ENCODE measurements around the gene ALDH3B2. TPM values are rescaled to one million over a fixed set of nuclear protein-coding genes. Genes with fewer than 3 reads are reported as not detected.
A peak's percentile ranks its signal among the peaks of the same experiment; 100 is the strongest.
"Not testable (repeated sequence)": the region's sequence is repeated elsewhere in the genome, so short reads cannot be mapped to it uniquely, and the experiment has no call there.

Gene ALDH3B2
- total and polyA plus RNA-seq, 2 donors from 2014 or later: 1.6 to 2.1 TPM

- peak in 2 of 5 donors; percentile 35 to 57 for DNase-seq
These were observed 47.5 kb downstream of the ALDH3B2 start for GRCh38 chr11:67626970-67627369.

GRCh38 chr11:67626131-67626833, 48.1 kb downstream of the ALDH3B2 start:
- peak in 1 of 5 donors; percentile 43 for DNase-seq
- FAIRE-seq; H3K9ac ChIP-seq (ENCODE audit: low read length in 3 of 3); H3K9me3 ChIP-seq (ENCODE audit: control insufficient read depth in 2 of 3, insufficient read depth in 1 of 3, low read length in 3 of 3); intact Hi-C loops (cut with DNase I); H3K4me3 ChIP-seq (ENCODE audit: low read length in 3 of 3); H3K27ac ChIP-seq (ENCODE audit: low read depth in 2 of 2, low read length in 2 of 2); H3K27me3 ChIP-seq (ENCODE audit: control insufficient read depth, insufficient read depth, low read length); H3K36me3 ChIP-seq (ENCODE audit: control insufficient read depth in 2 of 3, insufficient read depth in 3 of 3, low read length in 3 of 3): not testable (repeated sequence)
- H3K4me1 ChIP-seq (ENCODE audit: control insufficient read depth in 2 of 3, insufficient read depth in 2 of 3, low read depth in 1 of 3, low read length in 3 of 3): peaks cover 0 to 11% (median 6%) of the 10 kb centered on the region in 3 donors

More at GRCh38 chr11:67626970-67627369, 47.5 kb downstream of the ALDH3B2 start:
- no peak for TF ChIP-seq CTCF (IDR thresholded peaks at IDR 0.05; ENCODE audit: borderline replicate concordance, extremely low read depth, insufficient read depth)
- no peak overlapping the region for H3K27ac ChIP-seq (ENCODE audit: low read depth in 2 of 2, low read length in 2 of 2)
- H3K4me3 ChIP-seq (ENCODE audit: low read length in 3 of 3): no peak overlapping the region
- no peaks in the 10 kb centered on the region for H3K9me3 ChIP-seq (ENCODE audit: control insufficient read depth in 2 of 3, insufficient read depth in 1 of 3, low read length in 3 of 3)
- H3K9ac ChIP-seq (ENCODE audit: low read length in 3 of 3): no peak overlapping the region
- no peaks in the 10 kb centered on the region for H3K36me3 ChIP-seq (ENCODE audit: control insufficient read depth in 2 of 3, insufficient read depth in 3 of 3, low read length in 3 of 3)
- H3K4me1 ChIP-seq (ENCODE audit: control insufficient read depth in 2 of 3, insufficient read depth in 2 of 3, low read depth in 1 of 3, low read length in 3 of 3): peaks cover 0 to 18% (median 6%) of the 10 kb centered on the region in 3 donors
- no peak for FAIRE-seq
- intact Hi-C loops (cut with DNase I): no loop called here
- no peaks in the 10 kb centered on the region for H3K27me3 ChIP-seq (ENCODE audit: control insufficient read depth, insufficient read depth, low read length)

- intact Hi-C loops (cut with DNase I); H3K4me1 ChIP-seq (ENCODE audit: control insufficient read depth in 2 of 3, insufficient read depth in 2 of 3, low read depth in 1 of 3, low read length in 3 of 3); FAIRE-seq; H3K27me3 ChIP-seq (ENCODE audit: control insufficient read depth, insufficient read depth, low read length); H3K36me3 ChIP-seq (ENCODE audit: control insufficient read depth in 2 of 3, insufficient read depth in 3 of 3, low read length in 3 of 3); H3K9me3 ChIP-seq (ENCODE audit: control insufficient read depth in 2 of 3, insufficient read depth in 1 of 3, low read length in 3 of 3); H3K9ac ChIP-seq (ENCODE audit: low read length in 3 of 3); H3K4me3 ChIP-seq (ENCODE audit: low read length in 3 of 3); DNase-seq; H3K27ac ChIP-seq (ENCODE audit: low read depth in 2 of 2, low read length in 2 of 2): not testable (repeated sequence)
These were observed 50.6 kb downstream of the ALDH3B2 start for GRCh38 chr11:67623795-67624194.

- H3K27ac ChIP-seq (ENCODE audit: low read depth in 2 of 2, low read length in 2 of 2); FAIRE-seq; H3K4me1 ChIP-seq (ENCODE audit: control insufficient read depth in 2 of 3, insufficient read depth in 2 of 3, low read depth in 1 of 3, low read length in 3 of 3); H3K27me3 ChIP-seq (ENCODE audit: control insufficient read depth, insufficient read depth, low read length); H3K9ac ChIP-seq (ENCODE audit: low read length in 3 of 3); H3K9me3 ChIP-seq (ENCODE audit: control insufficient read depth in 2 of 3, insufficient read depth in 1 of 3, low read length in 3 of 3); intact Hi-C loops (cut with DNase I); H3K4me3 ChIP-seq (ENCODE audit: low read length in 3 of 3); H3K36me3 ChIP-seq (ENCODE audit: control insufficient read depth in 2 of 3, insufficient read depth in 3 of 3, low read length in 3 of 3): not testable (repeated sequence)
- peak in 1 of 5 donors; percentile 9 for DNase-seq
These were observed 51.5 kb downstream of the ALDH3B2 start for GRCh38 chr11:67622905-67623304.

GRCh38 chr11:67621928-67622327, 52.5 kb downstream of the ALDH3B2 start:
- H3K9me3 ChIP-seq (ENCODE audit: control insufficient read depth in 2 of 3, insufficient read depth in 1 of 3, low read length in 3 of 3); DNase-seq; H3K27me3 ChIP-seq (ENCODE audit: control insufficient read depth, insufficient read depth, low read length); H3K4me1 ChIP-seq (ENCODE audit: control insufficient read depth in 2 of 3, insufficient read depth in 2 of 3, low read depth in 1 of 3, low read length in 3 of 3); intact Hi-C loops (cut with DNase I); H3K36me3 ChIP-seq (ENCODE audit: control insufficient read depth in 2 of 3, insufficient read depth in 3 of 3, low read length in 3 of 3); H3K4me3 ChIP-seq (ENCODE audit: low read length in 3 of 3); FAIRE-seq; H3K27ac ChIP-seq (ENCODE audit: low read depth in 2 of 2, low read length in 2 of 2); H3K9ac ChIP-seq (ENCODE audit: low read length in 3 of 3): not testable (repeated sequence)

GRCh38 chr11:67620621-67621020, 53.8 kb downstream of the ALDH3B2 start:
- H3K36me3 ChIP-seq (ENCODE audit: control insufficient read depth in 2 of 3, insufficient read depth in 3 of 3, low read length in 3 of 3); DNase-seq; H3K27me3 ChIP-seq (ENCODE audit: control insufficient read depth, insufficient read depth, low read length); H3K4me3 ChIP-seq (ENCODE audit: low read length in 3 of 3); H3K4me1 ChIP-seq (ENCODE audit: control insufficient read depth in 2 of 3, insufficient read depth in 2 of 3, low read depth in 1 of 3, low read length in 3 of 3); H3K9ac ChIP-seq (ENCODE audit: low read length in 3 of 3); H3K9me3 ChIP-seq (ENCODE audit: control insufficient read depth in 2 of 3, insufficient read depth in 1 of 3, low read length in 3 of 3); intact Hi-C loops (cut with DNase I); FAIRE-seq; H3K27ac ChIP-seq (ENCODE audit: low read depth in 2 of 2, low read length in 2 of 2): not testable (repeated sequence)

GRCh38 chr11:67619683-67620618, 54.5 kb downstream of the ALDH3B2 start:
- intact Hi-C loops (cut with DNase I); FAIRE-seq; H3K4me3 ChIP-seq (ENCODE audit: low read length in 3 of 3); H3K9me3 ChIP-seq (ENCODE audit: control insufficient read depth in 2 of 3, insufficient read depth in 1 of 3, low read length in 3 of 3); H3K27me3 ChIP-seq (ENCODE audit: control insufficient read depth, insufficient read depth, low read length); H3K9ac ChIP-seq (ENCODE audit: low read length in 3 of 3); H3K27ac ChIP-seq (ENCODE audit: low read depth in 2 of 2, low read length in 2 of 2); H3K4me1 ChIP-seq (ENCODE audit: control insufficient read depth in 2 of 3, insufficient read depth in 2 of 3, low read depth in 1 of 3, low read length in 3 of 3); H3K36me3 ChIP-seq (ENCODE audit: control insufficient read depth in 2 of 3, insufficient read depth in 3 of 3, low read length in 3 of 3); DNase-seq: not testable (repeated sequence)

Data from kidney (tissue), 14 donors.